ENCODE data around the gene DHFR2.
"Not testable (repeated sequence)": the region's sequence is repeated elsewhere in the genome, so short reads cannot be mapped to it uniquely, and the experiment has no call there.

Gene DHFR2

GRCh38 chr3:94064243-94064860 is 1.6 kb upstream of the DHFR2 start:
- no peak for DNase-seq

- DNase-seq = no peak
Observed at GRCh38 chr3:94063496-94064119, 892 bp upstream of the DHFR2 start.

GRCh38 chr3:94061297-94061696 is 1.4 kb downstream of the DHFR2 start:
- no peak for DNase-seq

- no peak for DNase-seq
Observed at GRCh38 chr3:94050546-94050945, 12.2 kb downstream of the DHFR2 start.

- no peak for DNase-seq
Observed at GRCh38 chr3:94049267-94049666, 13.4 kb downstream of the DHFR2 start.

- no peak for DNase-seq
Observed at GRCh38 chr3:94046533-94046932, 16.2 kb downstream of the DHFR2 start.

GRCh38 chr3:94044100-94044936 is 18.4 kb downstream of the DHFR2 start:
- DNase-seq = not testable (repeated sequence)

GRCh38 chr3:94043285-94043684 is 19.4 kb downstream of the DHFR2 start:
- no peak for DNase-seq

- DNase-seq = no peak
Observed at GRCh38 chr3:94036909-94037507, 25.7 kb downstream of the DHFR2 start.

- no peak for DNase-seq
Observed at GRCh38 chr3:94028093-94028837, 34.5 kb downstream of the DHFR2 start, which contains the start of gene STX19. TSS of gene STX19 (minus strand) at chr3:94028597. CDS start at chr3:94015269, 13,328 bp downstream.

GRCh38 chr3:94026623-94027022 is 36.1 kb downstream of the DHFR2 start:
- no peak for DNase-seq

- no peak for DNase-seq
Observed at GRCh38 chr3:94024385-94024784, 38.3 kb downstream of the DHFR2 start.

- DNase-seq = no peak
Observed at GRCh38 chr3:94020293-94020692, 42.4 kb downstream of the DHFR2 start.

- DNase-seq = no peak
Observed at GRCh38 chr3:94019659-94020058, 43.1 kb downstream of the DHFR2 start.

GRCh38 chr3:94015025-94015424 is 47.7 kb downstream of the DHFR2 start:
- DNase-seq = no peak

GRCh38 chr3:94012185-94012584 is 50.5 kb downstream of the DHFR2 start:
- DNase-seq = no peak

- DNase-seq = no peak
Observed at GRCh38 chr3:94011233-94011711, 51.4 kb downstream of the DHFR2 start.

- no peak for DNase-seq
Observed at GRCh38 chr3:94009608-94010007, 53.1 kb downstream of the DHFR2 start.

- no peak for DNase-seq
Observed at GRCh38 chr3:94008253-94008652, 54.5 kb downstream of the DHFR2 start.

All from SIG-M5 (cell line).